Nephron (organoid): ENCODE measurements around the gene FMN2.

Experiments
- H3K27ac Mint-ChIP-seq, 3 experiments: 2 replicates each; pipeline ENCODE4 v1.8.0; 2020; ENCODE audit warnings: mixed read lengths in 3 of 3, mild to moderate bottlenecking in 2 of 3, moderate library complexity in 1 of 3
- H3K27me3 Mint-ChIP-seq: 2 replicates; pipeline ENCODE4 v1.8.0; 2021; ENCODE audit warnings: low read depth, mild to moderate bottlenecking, moderate library complexity, mixed read lengths
- H3K36me3 Mint-ChIP-seq: 2 replicates; pipeline ENCODE4 v1.8.0; 2020; ENCODE audit warnings: low read depth, mixed read lengths
- H3K4me1 Mint-ChIP-seq: 2 replicates; pipeline ENCODE4 v1.8.0; 2020; ENCODE audit warnings: mixed read lengths
- H3K4me3 Mint-ChIP-seq, 3 experiments: 2 replicates each; pipeline ENCODE4 v1.8.0; 2020; ENCODE audit warnings: mild to moderate bottlenecking in 3 of 3, mixed read lengths in 3 of 3, moderate library complexity in 2 of 3
- H3K9me3 Mint-ChIP-seq: 2 replicates; pipeline ENCODE4 v1.8.0; 2020; ENCODE audit warnings: mixed read lengths
- TF ChIP-seq, protein P1 (sequence below), 3 experiments: fragments of 200-600 bp; sonication (generic); IDR thresholded peaks; one replicate each; pipeline ENCODE4 v1.5.0; 2021; ENCODE audit warnings: antibody characterized with exemption in 3 of 3; ENCODE audit not compliant: unreplicated experiment in 3 of 3

Gene FMN2

DNA sequence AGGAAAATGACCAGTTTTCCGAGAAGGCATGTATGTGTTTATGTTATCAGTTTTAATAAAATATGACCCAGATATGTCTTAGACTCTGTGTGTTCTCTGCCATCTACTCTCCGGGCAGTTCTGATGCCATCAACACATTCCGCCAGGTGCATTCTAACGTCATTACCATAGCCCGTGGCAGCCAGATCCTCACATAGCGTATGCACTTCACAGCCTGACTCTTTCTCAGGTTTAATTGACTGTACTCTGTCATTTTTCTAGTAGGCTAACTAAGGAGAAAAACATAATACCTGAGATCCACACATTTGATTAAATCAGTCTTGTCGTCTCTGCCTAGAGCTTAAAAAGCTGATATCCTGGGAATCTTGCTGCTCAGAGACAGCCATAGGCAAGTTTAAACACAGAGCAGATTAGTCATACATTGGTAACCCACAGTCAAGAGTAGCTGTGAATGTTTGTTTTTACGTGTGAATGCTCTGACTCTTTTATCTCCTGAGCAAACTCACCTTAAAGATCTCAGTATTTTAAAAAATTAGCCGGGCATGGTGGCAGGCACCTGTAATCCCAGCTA is 344.4 kb downstream of the FMN2 start:
- TF ChIP-seq, protein P1, sequence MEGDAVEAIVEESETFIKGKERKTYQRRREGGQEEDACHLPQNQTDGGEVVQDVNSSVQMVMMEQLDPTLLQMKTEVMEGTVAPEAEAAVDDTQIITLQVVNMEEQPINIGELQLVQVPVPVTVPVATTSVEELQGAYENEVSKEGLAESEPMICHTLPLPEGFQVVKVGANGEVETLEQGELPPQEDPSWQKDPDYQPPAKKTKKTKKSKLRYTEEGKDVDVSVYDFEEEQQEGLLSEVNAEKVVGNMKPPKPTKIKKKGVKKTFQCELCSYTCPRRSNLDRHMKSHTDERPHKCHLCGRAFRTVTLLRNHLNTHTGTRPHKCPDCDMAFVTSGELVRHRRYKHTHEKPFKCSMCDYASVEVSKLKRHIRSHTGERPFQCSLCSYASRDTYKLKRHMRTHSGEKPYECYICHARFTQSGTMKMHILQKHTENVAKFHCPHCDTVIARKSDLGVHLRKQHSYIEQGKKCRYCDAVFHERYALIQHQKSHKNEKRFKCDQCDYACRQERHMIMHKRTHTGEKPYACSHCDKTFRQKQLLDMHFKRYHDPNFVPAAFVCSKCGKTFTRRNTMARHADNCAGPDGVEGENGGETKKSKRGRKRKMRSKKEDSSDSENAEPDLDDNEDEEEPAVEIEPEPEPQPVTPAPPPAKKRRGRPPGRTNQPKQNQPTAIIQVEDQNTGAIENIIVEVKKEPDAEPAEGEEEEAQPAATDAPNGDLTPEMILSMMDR (IDR thresholded peaks at IDR 0.05; ENCODE audit: unreplicated experiment in 3 of 3) = no peak
- Mint-ChIP-seq H3K27me3 (no peaks in the 10 kb centered on the region), H3K27ac (no peak overlapping the region)

GRCh38 chr1:240441669-240442068 is 350.0 kb downstream of the FMN2 start:
- TF ChIP-seq, protein P1 (IDR thresholded peaks at IDR 0.05; ENCODE audit: unreplicated experiment in 3 of 3) = no peak
- no peak overlapping the region for H3K27ac Mint-ChIP-seq
- no peaks in the 10 kb centered on the region for H3K9me3 Mint-ChIP-seq
- no peaks in the 10 kb centered on the region for H3K27me3 Mint-ChIP-seq
- no peaks in the 10 kb centered on the region for H3K4me1 Mint-ChIP-seq
- no peak overlapping the region for H3K4me3 Mint-ChIP-seq
- H3K36me3 Mint-ChIP-seq = no peaks in the 10 kb centered on the region

More for the DNA sequence above, 344.4 kb downstream of the FMN2 start:
- Mint-ChIP-seq H3K9me3 (no peaks in the 10 kb centered on the region), H3K4me1 (no peaks in the 10 kb centered on the region), H3K36me3 (no peaks in the 10 kb centered on the region), H3K4me3 (no peak overlapping the region)

DNA sequence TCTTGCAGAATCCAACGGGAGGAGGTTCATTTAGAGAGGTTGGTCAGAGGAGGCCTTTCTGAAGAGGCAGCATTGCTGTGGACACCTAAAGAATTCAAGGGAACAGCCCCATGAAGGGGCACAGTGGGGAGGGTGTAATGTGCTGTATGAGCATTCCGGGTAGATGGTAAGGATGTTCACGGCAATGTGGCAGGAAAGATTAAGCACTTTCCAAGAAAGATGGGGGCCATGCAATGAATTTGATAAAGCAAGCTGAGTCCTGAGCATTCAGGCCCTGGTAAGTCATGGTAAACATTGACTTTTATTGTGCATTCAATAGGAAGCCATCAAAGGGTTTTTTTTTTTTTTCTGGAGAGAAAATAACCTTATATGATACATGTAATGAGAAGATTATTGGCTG is 353.7 kb downstream of the FMN2 start:
- Mint-ChIP-seq H3K27ac (no peak overlapping the region), H3K9me3 (no peaks in the 10 kb centered on the region), H3K36me3 (no peaks in the 10 kb centered on the region), H3K27me3 (no peaks in the 10 kb centered on the region), H3K4me3 (no peak overlapping the region), H3K4me1 (no peaks in the 10 kb centered on the region)
- TF ChIP-seq, protein P1 (IDR thresholded peaks at IDR 0.05; ENCODE audit: unreplicated experiment in 3 of 3) = no peak

DNA sequence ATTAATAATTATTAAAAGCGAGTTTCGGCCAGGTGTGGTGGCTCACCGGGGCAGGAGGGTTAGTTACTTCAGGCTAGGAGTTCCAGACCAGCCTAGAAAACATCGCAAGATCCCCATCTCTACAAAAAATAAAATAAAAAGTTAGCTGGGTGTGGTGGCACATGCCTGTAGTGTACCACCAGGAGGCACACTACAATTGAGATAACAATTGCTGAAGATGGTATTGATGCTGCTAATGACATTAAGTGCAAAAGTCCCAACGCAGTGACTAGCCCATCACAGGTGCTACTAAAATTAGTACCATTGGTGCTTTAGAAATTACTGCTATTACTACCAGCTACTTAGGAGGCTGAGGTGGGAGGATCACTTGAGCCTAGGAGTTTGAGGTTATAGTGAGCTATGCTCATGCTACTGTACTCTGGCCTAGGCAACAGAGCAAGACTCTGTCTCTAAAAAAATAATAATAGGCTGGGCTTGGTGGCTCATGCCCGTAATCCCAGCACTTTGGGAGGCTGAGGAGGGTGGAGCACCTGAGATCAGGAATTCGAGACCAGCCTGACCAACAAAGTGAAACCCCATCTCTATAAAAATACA is 363.6 kb downstream of the FMN2 start:
- Mint-ChIP-seq H3K27me3 (peaks cover 3% of the 10 kb centered on the region), H3K4me1 (no peaks in the 10 kb centered on the region), H3K4me3 (no peak overlapping the region), H3K9me3 (no peaks in the 10 kb centered on the region), H3K27ac (no peak overlapping the region), H3K36me3 (no peaks in the 10 kb centered on the region)
- TF ChIP-seq, protein P1 (IDR thresholded peaks at IDR 0.05; ENCODE audit: unreplicated experiment in 3 of 3) = peak in 2 of 3 experiments; percentile 8 to 21

GRCh38 chr1:240457203-240457602 is 365.5 kb downstream of the FMN2 start:
- Mint-ChIP-seq H3K27ac (no peak overlapping the region), H3K4me1 (no peaks in the 10 kb centered on the region), H3K36me3 (no peaks in the 10 kb centered on the region), H3K27me3 (no peaks in the 10 kb centered on the region), H3K4me3 (no peak overlapping the region), H3K9me3 (no peaks in the 10 kb centered on the region)
- TF ChIP-seq, protein P1 (IDR thresholded peaks at IDR 0.05; ENCODE audit: unreplicated experiment in 3 of 3) = no peak

- H3K4me3 Mint-ChIP-seq = no peak overlapping the region
- H3K36me3 Mint-ChIP-seq = no peaks in the 10 kb centered on the region
- no peaks in the 10 kb centered on the region for H3K9me3 Mint-ChIP-seq
- TF ChIP-seq, protein P1 (IDR thresholded peaks at IDR 0.05; ENCODE audit: unreplicated experiment in 3 of 3) = no peak
- H3K27ac Mint-ChIP-seq = no peak overlapping the region
- H3K4me1 Mint-ChIP-seq = peaks cover 29% of the 10 kb centered on the region
- H3K27me3 Mint-ChIP-seq = no peaks in the 10 kb centered on the region
Observed at GRCh38 chr1:240462277-240462676, 370.6 kb downstream of the FMN2 start.
